ENCODE measurements around the gene AFAP1. TPM values are rescaled to one million over a fixed set of nuclear protein-coding genes. Genes with fewer than 3 reads are reported as not detected.

The AFAP1 gene
- total RNA-seq, 1 experiment from 2014 or later = 42.1 TPM

GRCh38 chr4:7970361-7970946, 30.8 kb upstream of the AFAP1 start:
- Histone ChIP-seq H3K9me2 (replicated peaks; ENCODE audit: low read length) (no peaks in the 10 kb centered on the region), H3K9ac (ENCODE audit: low read length) (peak overlapping the region; percentile 93), H3F3A (ENCODE audit: low read length, unreplicated experiment) (no peaks in the 10 kb centered on the region), H2AFZ (ENCODE audit: low read length) (no peak overlapping the region), H3K27ac (ENCODE audit: low read length) (peak overlapping the region; percentile 100), H3K27me3 (ENCODE audit: low read length) (no peaks in the 10 kb centered on the region), H3K79me2 (ENCODE audit: low read length) (peaks cover 19% of the 10 kb centered on the region), H4K20me1 (ENCODE audit: low read length) (no peaks in the 10 kb centered on the region), H3K4me1 (ENCODE audit: insufficient read depth, low read length) (peaks cover 58% of the 10 kb centered on the region), H3K4me2 (ENCODE audit: low read length) (peak overlapping the region; percentile 66), H3K4me3 (ENCODE audit: low read length) (no peak overlapping the region), H3K36me3 (ENCODE audit: low read depth, low read length) (no peaks in the 10 kb centered on the region), H3K9me3 (ENCODE audit: low read length) (no peaks in the 10 kb centered on the region)
- DNase-seq (no peak), ATAC-seq (peak; percentile 2; the same call in 1 of the 2 replicates)
- no TSS peak for BruUV-seq (replicated peaks)
- no peak for TF ChIP-seq EZH2phosphoT487 (IDR thresholded peaks at IDR 0.05; ENCODE audit: borderline replicate concordance, low read length)
- ChIA-PET CTCF (no interaction called here), POLR2A (ENCODE audit: unreplicated experiment) (no interaction called here)
- intact Hi-C loops (cut with micrococcal nuclease) = no loop called here

DNA sequence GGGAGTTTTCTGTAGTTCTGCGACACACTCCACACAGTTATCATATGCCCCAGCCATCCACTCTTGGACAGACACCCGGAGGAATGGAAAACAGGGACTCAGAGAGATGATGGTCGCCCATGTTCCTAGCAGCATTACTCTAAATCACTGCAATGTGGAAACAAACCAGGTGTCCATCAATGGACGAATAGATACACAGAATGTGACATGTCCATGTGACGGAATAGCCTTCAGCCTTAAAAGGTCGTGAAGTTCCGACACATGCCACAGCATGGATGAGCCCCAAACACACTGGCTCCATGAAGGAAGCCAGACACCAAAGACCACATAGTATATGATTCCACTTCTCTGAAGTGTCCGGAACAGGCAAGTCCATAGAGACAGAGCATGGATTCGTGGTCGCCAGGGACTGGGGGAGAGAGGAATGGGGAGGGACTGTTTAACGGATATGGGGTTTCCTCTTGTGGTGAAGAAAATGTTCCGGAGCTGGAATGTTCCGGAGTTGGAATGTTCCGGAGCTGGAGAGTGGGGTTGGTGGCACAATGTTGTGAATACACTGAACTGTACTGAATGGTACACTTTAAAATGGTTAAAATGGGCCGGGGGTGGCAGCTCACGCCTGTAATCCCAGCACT, 28.7 kb upstream of the AFAP1 start:
- intact Hi-C loops (cut with micrococcal nuclease) = no loop called here
- H4K20me1 ChIP-seq (ENCODE audit: low read length) = no peaks in the 10 kb centered on the region
- no peak overlapping the region for H3K4me2 ChIP-seq (ENCODE audit: low read length)
- BruUV-seq (replicated peaks) = no TSS peak
- ChIA-PET CTCF (no interaction called here), POLR2A (ENCODE audit: unreplicated experiment) (no interaction called here)
- no peaks in the 10 kb centered on the region for H3F3A ChIP-seq (ENCODE audit: low read length, unreplicated experiment)
- H2AFZ ChIP-seq (ENCODE audit: low read length) = no peak overlapping the region
- no peak for ATAC-seq
- H3K4me3 ChIP-seq (ENCODE audit: low read length) = no peak overlapping the region
- H3K4me1 ChIP-seq (ENCODE audit: insufficient read depth, low read length) = peaks cover 63% of the 10 kb centered on the region
- H3K27me3 ChIP-seq (ENCODE audit: low read length) = no peaks in the 10 kb centered on the region
- TF ChIP-seq EZH2 (IDR thresholded peaks at IDR 0.05; ENCODE audit: low read length, unreplicated experiment) (no peak), CTCF (conservative IDR thresholded peaks at IDR 0.05; ENCODE audit: low read depth, low read length) (no peak), EZH2phosphoT487 (IDR thresholded peaks at IDR 0.05; ENCODE audit: borderline replicate concordance, low read length) (no peak)
- H3K36me3 ChIP-seq (ENCODE audit: low read depth, low read length) = no peaks in the 10 kb centered on the region
- 0 out of 2 replicates have a peak overlapping the region, but pooled peaks have one; percentile 0 for H3K27ac ChIP-seq (ENCODE audit: low read length)
- H3K9me3 ChIP-seq (ENCODE audit: low read length) = no peaks in the 10 kb centered on the region
- H3K9me2 ChIP-seq (replicated peaks; ENCODE audit: low read length) = no peaks in the 10 kb centered on the region
- DNase-seq = no peak
- no peak overlapping the region for H3K9ac ChIP-seq (ENCODE audit: low read length)
- peaks cover 19% of the 10 kb centered on the region for H3K79me2 ChIP-seq (ENCODE audit: low read length)

GRCh38 chr4:7967501-7968261, 28.0 kb upstream of the AFAP1 start:
- TF ChIP-seq EZH2phosphoT487 (IDR thresholded peaks at IDR 0.05; ENCODE audit: borderline replicate concordance, low read length) = no peak
- TF ChIP-seq EZH2 (IDR thresholded peaks at IDR 0.05; ENCODE audit: low read length, unreplicated experiment) = no peak
- TF ChIP-seq CTCF (conservative IDR thresholded peaks at IDR 0.05; ENCODE audit: low read depth, low read length) = no peak
- Histone ChIP-seq H3K4me3 (ENCODE audit: low read length) (no peak overlapping the region), H3K79me2 (ENCODE audit: low read length) (peaks cover 19% of the 10 kb centered on the region), H3K4me2 (ENCODE audit: low read length) (no peak overlapping the region), H3K9me3 (ENCODE audit: low read length) (no peaks in the 10 kb centered on the region), H3K9me2 (replicated peaks; ENCODE audit: low read length) (no peaks in the 10 kb centered on the region), H3K36me3 (ENCODE audit: low read depth, low read length) (no peaks in the 10 kb centered on the region), H3F3A (ENCODE audit: low read length, unreplicated experiment) (no peaks in the 10 kb centered on the region), H3K27me3 (ENCODE audit: low read length) (no peaks in the 10 kb centered on the region), H3K27ac (ENCODE audit: low read length) (peak overlapping the region; percentile 9; the same call in 1 of the 2 replicates), H2AFZ (ENCODE audit: low read length) (no peak overlapping the region), H4K20me1 (ENCODE audit: low read length) (no peaks in the 10 kb centered on the region), H3K9ac (ENCODE audit: low read length) (no peak overlapping the region), H3K4me1 (ENCODE audit: insufficient read depth, low read length) (peaks cover 58% of the 10 kb centered on the region)
- DNase-seq (no peak), ATAC-seq (no peak)
- ChIA-PET POLR2A (ENCODE audit: unreplicated experiment) (no interaction called here), CTCF (no interaction called here)
- no TSS peak for BruUV-seq (replicated peaks)
- intact Hi-C loops (cut with micrococcal nuclease) = no loop called here
